ENCODE data around the gene ASCL5.

ASCL5 gene

GRCh38 chr1:201126832-201127754, at the start of gene ASCL5:
Gene ASCL5, minus strand, starts transcription at chr1:201127184. Its CDS starts 11,812 bp downstream, at chr1:201115372.
- TF ChIP-seq FOXM1 (IDR thresholded peaks at IDR 0.05; ENCODE audit: borderline replicate concordance, low read depth), result no peak
- no peak for TF ChIP-seq TAF1 (IDR thresholded peaks at IDR 0.05; ENCODE audit: low read depth)
- 0 out of 2 replicates have a peak, but pooled peaks have one; percentile 19 for TF ChIP-seq ZBTB7A (IDR thresholded peaks at IDR 0.05; ENCODE audit: low read depth)
- TF ChIP-seq EGR1 (IDR thresholded peaks at IDR 0.05), result no peak
- TF ChIP-seq USF1 (IDR thresholded peaks at IDR 0.05), result no peak
- no peak for TF ChIP-seq TCF12 (IDR thresholded peaks at IDR 0.05; ENCODE audit: low read depth)
- no peak for TF ChIP-seq MAX (IDR thresholded peaks at IDR 0.05)
- TF ChIP-seq REST (IDR thresholded peaks at IDR 0.05; ENCODE audit: low read depth), result no peak
- no peak for TF ChIP-seq YY1 (IDR thresholded peaks at IDR 0.05; ENCODE audit: low read depth)

- TF ChIP-seq RAD21 (IDR thresholded peaks at IDR 0.05; ENCODE audit: low read depth) (no peak), EGR1 (IDR thresholded peaks at IDR 0.05) (no peak), ZBTB7A (IDR thresholded peaks at IDR 0.05; ENCODE audit: low read depth) (no peak), CREB1 (IDR thresholded peaks at IDR 0.05; ENCODE audit: low read depth) (no peak), REST (IDR thresholded peaks at IDR 0.05; ENCODE audit: low read depth) (no peak), CEBPB (IDR thresholded peaks at IDR 0.05) (no peak), TAF1 (IDR thresholded peaks at IDR 0.05; ENCODE audit: low read depth) (no peak)
Measured at GRCh38 chr1:201175820-201176500, 49.0 kb upstream of the ASCL5 start.

GRCh38 chr1:201173736-201174135, 46.8 kb upstream of the ASCL5 start:
- TF ChIP-seq TCF12 (IDR thresholded peaks at IDR 0.05; ENCODE audit: low read depth), result no peak
- TF ChIP-seq USF1 (IDR thresholded peaks at IDR 0.05), result no peak
- no peak for TF ChIP-seq TEAD4 (IDR thresholded peaks at IDR 0.05)
- no peak for TF ChIP-seq FOXM1 (IDR thresholded peaks at IDR 0.05; ENCODE audit: borderline replicate concordance, low read depth)
- no peak for TF ChIP-seq NFIC (IDR thresholded peaks at IDR 0.05)
- TF ChIP-seq TAF1 (IDR thresholded peaks at IDR 0.05; ENCODE audit: low read depth), result no peak

GRCh38 chr1:201172999-201173610, 46.1 kb upstream of the ASCL5 start:
- TF ChIP-seq ZBTB7A (IDR thresholded peaks at IDR 0.05; ENCODE audit: low read depth) (no peak), RAD21 (IDR thresholded peaks at IDR 0.05; ENCODE audit: low read depth) (no peak), YY1 (IDR thresholded peaks at IDR 0.05; ENCODE audit: low read depth) (no peak), TAF1 (IDR thresholded peaks at IDR 0.05; ENCODE audit: low read depth) (no peak), EP300 (IDR thresholded peaks at IDR 0.05; ENCODE audit: borderline replicate concordance) (no peak), FOXM1 (IDR thresholded peaks at IDR 0.05; ENCODE audit: borderline replicate concordance, low read depth) (no peak), EGR1 (IDR thresholded peaks at IDR 0.05) (no peak), REST (IDR thresholded peaks at IDR 0.05; ENCODE audit: low read depth) (no peak), USF1 (IDR thresholded peaks at IDR 0.05) (no peak), TEAD4 (IDR thresholded peaks at IDR 0.05) (no peak), TCF12 (IDR thresholded peaks at IDR 0.05; ENCODE audit: low read depth) (no peak), CEBPB (IDR thresholded peaks at IDR 0.05) (no peak), CREB1 (IDR thresholded peaks at IDR 0.05; ENCODE audit: low read depth) (no peak), MAX (IDR thresholded peaks at IDR 0.05) (no peak), NFIC (IDR thresholded peaks at IDR 0.05) (no peak)
